Activated naive CD4-positive, alpha-beta T cell treated with anti-CD3 and anti-CD28 coated beads, Interleukin-2, amount 50 U/mL, for 72 hours (primary cell): ENCODE measurements around the gene ICAM4. TPM values are rescaled to one million over a fixed set of nuclear protein-coding genes. Genes with fewer than 3 reads are reported as not detected.
A peak's percentile ranks its signal among the peaks of the same experiment; 100 is the strongest.

Experiments
- ATAC-seq, 2 donors: fragments of 150-1000 bp; cut with Tn5 transposase; 2 replicates each; pipeline ENCODE4 v1.10.0; 2021; ENCODE audit warnings: mild to moderate bottlenecking in 2 of 2, moderate library complexity in 2 of 2
- DNase-seq, 2 donors: peaks; one replicate each; pipeline ENCODE4 v3.0.0; 2021 to 2022; ENCODE audit warnings: low spot score in 2 of 2
- H3K27ac Mint-ChIP-seq, 2 donors: one replicate each; pipeline ENCODE4 v1.8.0; 2022; ENCODE audit warnings: mild to moderate bottlenecking in 2 of 2, mixed read lengths in 2 of 2
- H3K36me3 Mint-ChIP-seq, 2 donors: one replicate each; pipeline ENCODE4 v1.8.0; 2022; ENCODE audit warnings: mixed read lengths in 2 of 2
- H3K9me3 Mint-ChIP-seq, 2 donors: one replicate each; pipeline ENCODE4 v1.8.0; 2022; ENCODE audit warnings: mixed read lengths in 2 of 2
- total RNA-seq, 2 donors: library from RNA; stranded (reverse); gene quantifications; one replicate each; pipeline ENCODE4 v1.2.3, GENCODE V29; 2022

ICAM4 gene
- total RNA-seq, 2 donors from 2014 or later, result 0.43 to 0.66 TPM

DNA sequence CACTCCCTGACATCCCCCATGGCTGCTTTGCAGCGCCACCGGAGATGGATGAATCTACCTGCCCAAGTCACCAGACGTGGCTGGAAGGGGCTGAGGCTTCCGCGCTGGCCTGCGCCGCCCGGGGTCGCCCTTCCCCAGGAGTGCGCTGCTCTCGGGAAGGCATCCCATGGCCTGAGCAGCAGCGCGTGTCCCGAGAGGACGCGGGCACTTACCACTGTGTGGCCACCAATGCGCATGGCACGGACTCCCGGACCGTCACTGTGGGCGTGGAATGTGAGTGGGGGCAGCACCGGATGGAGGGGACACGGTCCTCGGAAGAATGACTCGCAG, 7.6 kb downstream of the ICAM4 start:
- ATAC-seq, result no peak
- H3K9me3 Mint-ChIP-seq, result no peaks in the 10 kb centered on the region
- H3K36me3 Mint-ChIP-seq, result peaks cover 10 to 14% of the 10 kb centered on the region in 2 donors
- no peak for DNase-seq
- H3K27ac Mint-ChIP-seq, result no peak overlapping the region

DNA sequence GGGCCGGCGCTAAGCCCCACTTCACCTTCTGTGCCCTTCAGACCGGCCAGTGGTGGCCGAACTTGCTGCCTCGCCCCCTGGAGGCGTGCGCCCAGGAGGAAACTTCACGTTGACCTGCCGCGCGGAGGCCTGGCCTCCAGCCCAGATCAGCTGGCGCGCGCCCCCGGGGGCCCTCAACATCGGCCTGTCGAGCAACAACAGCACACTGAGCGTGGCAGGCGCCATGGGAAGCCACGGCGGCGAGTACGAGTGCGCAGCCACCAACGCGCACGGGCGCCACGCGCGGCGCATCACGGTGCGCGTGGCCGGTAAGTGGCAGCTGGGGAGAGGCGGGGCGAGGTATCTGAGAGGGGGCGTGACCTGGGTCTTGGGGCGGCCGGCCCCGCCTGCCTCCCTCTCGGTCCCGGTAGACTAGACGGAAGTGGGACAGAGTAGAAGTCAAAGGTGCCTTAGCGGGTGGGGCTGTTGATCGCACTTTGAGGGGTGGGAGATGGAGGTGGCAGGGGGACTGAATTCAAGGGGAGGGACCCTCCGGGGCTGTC, 8.6 kb downstream of the ICAM4 start:
- Mint-ChIP-seq H3K27ac (no peak overlapping the region), H3K36me3 (peaks cover 10 to 14% of the 10 kb centered on the region in 2 donors), H3K9me3 (no peaks in the 10 kb centered on the region)
- ATAC-seq (peak; percentile 52 to 62), DNase-seq (peak in 1 of 2 donors; percentile 59)

DNA sequence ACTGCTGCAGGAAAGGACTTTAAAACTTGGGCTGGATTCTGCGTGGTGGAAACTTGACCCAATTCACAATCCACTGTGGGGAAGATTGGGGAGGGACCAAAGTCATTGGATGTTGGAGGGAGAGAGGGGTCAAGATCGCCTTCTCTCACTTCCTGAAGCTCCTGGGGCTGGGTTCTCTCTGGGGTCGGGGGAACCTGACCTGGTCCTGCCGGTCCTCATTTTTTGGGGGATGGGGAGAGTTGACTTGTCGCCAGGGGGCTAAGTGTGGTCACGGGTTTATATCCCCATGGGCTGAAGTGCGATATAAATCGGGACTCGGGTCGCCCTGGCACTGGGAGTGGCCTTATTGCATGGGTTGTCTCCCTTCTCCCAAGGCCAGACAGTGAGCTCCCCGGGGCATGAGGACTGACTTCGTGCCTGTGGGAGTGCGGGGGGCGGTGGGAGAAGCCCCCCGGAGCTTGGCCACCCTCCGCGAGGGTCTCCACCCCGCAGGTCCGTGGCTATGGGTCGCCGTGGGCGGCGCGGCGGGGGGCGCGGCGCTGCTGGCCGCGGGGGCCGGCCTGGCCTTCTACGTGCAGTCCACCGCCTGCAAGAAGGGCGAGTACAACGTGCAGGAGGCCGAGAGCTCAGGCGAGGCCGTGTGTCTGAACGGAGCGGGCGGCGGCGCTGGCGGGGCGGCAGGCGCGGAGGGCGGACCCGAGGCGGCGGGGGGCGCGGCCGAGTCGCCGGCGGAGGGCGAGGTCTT, 9.3 kb downstream of the ICAM4 start:
- no peaks in the 10 kb centered on the region for H3K9me3 Mint-ChIP-seq
- peaks cover 10 to 14% of the 10 kb centered on the region in 2 donors for H3K36me3 Mint-ChIP-seq
- DNase-seq, result no peak
- no peak for ATAC-seq
- no peak overlapping the region for H3K27ac Mint-ChIP-seq

DNA sequence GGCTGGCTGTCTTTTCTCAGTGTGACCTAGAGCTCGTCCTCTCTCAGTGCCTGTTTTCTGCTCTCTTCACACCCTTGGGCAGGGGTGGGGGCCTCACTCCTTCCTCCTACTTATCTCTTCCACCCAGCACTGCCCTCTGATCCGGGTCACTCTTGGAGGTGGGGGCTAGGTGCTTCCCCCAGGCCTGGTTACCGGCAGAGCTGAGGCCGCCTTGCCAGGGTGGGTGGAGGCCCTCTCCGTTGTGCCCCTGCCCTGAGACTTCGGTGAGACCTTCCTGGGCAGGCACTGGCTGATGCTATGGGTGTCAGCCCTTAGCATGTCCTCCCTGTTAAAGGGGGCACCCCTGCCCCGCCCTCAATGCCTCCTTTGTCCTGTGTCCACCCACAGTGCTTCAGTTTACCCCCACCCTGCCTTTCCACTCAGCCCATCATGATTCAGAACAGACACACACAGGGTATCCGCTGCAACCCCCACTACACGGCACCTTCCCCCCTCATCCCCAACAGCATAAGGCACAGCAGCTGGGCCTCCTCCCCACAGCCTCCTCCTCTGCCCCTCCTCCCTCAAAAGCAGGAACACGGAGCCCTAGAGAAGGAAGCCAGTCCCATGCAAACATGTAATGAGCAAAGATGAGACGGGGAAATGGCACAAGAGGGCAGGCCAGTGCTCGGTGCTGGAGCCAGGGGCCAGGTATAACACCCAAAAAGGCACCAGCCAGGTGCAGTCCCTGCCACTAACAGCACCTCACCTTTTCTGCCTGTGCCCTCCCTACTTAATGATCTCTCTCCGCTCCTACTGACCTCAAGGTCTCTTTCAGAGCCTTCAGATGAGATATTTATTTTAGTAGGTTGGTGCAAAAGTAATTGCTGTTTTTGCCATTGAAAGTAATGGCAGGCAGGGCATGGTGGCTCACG, 13.0 kb downstream of the ICAM4 start:
- ATAC-seq (no peak), DNase-seq (no peak)
- H3K36me3 Mint-ChIP-seq, result peaks cover 4 to 6% of the 10 kb centered on the region in 2 donors
- H3K27ac Mint-ChIP-seq, result peak overlapping the region in 1 of 2 donors; percentile 9
- no peaks in the 10 kb centered on the region for H3K9me3 Mint-ChIP-seq

DNA sequence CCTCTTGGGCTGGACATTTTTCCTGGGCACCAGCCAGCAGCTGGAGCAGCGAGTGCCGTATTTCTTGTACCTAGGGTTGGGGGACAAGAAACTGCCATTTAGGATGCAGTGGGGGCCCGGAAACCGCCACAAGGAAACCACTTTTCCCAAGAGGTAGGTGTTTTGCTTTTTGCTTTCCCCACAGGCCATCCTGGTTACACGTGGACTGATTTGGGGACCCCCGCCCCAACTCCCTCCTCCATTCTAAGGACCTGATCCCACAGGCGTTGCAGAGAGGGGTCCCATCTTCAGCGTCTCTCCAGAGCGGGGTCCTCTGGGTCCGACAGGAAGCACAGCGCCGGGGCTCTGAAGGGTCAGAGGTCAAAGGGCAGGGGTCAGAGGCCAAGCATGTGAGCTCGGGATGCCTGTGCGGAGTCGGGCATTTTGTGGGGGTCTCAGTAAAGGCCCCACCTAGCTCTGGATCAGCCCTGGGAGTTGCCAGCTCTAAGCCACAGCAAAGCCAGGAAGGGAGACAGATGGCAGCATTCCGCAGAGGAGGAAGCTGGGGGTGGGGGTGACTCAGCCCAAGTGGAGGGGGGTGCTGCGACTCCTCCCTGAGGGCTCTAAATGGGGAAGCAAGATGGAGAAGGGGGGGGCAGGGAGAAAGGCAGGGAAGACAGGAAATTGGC, 18.5 kb downstream of the ICAM4 start:
- H3K9me3 Mint-ChIP-seq, result no peaks in the 10 kb centered on the region
- ATAC-seq, result no peak
- no peak for DNase-seq
- H3K27ac Mint-ChIP-seq, result peak overlapping the region in 1 of 2 donors; percentile 77
- peaks cover 0 to 4% of the 10 kb centered on the region in 2 donors for H3K36me3 Mint-ChIP-seq

DNA sequence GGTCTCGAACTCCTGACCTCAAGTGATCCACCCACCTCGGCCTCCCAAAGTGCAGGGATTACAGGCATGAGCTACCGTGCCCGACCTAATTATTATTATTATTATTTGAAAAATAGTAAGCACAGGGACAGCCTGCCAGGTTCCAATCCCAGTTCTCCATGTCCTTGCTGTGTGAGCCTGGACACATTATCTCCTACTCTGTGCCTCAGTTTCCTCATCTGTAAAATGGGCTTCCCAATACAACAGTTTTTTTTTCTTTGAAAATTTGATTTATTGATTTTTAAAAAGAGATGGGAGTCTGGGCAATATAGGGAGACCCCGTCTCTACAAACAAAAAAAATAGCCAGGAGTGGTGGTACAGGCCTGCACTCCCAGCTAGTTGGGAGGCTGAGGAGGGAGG, 19.6 kb downstream of the ICAM4 start:
- no peaks in the 10 kb centered on the region for H3K9me3 Mint-ChIP-seq
- H3K36me3 Mint-ChIP-seq, result peaks cover 0 to 4% of the 10 kb centered on the region in 2 donors
- ATAC-seq, result no peak
- DNase-seq, result no peak
- no peak overlapping the region for H3K27ac Mint-ChIP-seq

DNA sequence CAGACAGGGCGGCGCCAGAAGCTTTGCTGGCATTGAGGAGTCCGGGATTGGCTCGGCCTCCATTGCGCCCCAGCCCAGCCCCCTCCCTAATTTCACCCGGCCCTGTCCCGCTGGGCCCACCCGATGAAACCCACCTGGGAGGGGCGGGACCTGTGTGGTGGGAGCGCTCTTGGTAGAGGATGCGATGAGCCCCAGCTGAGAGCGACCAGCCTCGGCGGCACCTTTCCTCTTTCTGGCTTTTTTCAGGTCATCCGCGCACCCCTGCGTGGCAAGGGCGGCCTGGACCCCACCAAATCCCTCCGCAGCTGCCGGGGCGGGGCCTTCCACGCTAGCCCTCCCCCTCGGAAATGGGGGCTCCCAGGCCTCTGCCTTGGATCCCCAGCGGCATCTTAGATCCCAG, 22.7 kb downstream of the ICAM4 start, which contains the start of gene ZGLP1:
Gene ZGLP1 (minus strand): TSS at position 393 of the 400 bp plus-strand sequence.
- no peak for DNase-seq
- Mint-ChIP-seq H3K36me3 (peaks cover 0 to 8% of the 10 kb centered on the region in 2 donors), H3K9me3 (no peaks in the 10 kb centered on the region), H3K27ac (no peak within 1 kb of the TSS)
- no peak for ATAC-seq

DNA sequence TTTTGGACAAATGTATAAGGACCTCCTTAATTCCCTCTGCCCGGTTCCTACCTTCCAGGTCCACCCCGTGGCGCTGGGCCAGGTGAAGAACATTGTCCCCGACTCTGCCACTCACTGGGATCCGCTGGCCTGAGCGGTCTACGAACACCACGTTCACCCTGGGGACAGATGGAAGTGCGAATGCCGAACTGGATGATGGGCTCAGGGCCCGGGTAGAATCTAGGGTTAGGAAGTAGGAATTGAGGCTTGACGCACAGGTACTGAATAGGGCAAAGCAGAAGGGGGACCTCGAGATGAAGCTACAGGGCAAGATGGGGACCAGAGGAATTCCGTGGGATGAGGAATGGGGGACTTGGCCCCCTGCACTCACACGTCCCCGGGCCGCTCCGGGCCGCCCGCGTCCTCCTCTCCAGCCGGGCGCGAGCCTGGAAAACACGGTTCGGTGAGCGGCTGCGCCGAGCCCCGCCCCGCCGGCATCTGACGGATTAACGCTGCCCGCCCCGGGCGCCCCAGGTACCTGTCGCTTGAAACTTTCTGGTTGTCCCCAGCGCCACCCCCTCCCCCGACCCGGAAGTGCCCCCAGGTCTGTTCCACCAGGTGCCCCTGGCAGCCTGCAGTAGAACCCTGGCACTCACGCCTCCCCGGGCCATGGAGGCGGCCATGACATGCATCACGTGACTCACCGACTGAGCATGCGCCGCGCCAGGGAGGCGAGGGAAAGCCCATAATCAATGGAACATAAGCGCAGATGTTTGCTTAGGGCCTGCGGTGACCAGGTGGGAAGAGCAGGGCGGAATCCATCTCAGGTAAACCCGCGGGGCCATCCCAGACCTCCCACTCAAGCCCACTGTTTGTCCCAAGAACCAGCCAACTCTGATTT, 28.8 kb downstream of the ICAM4 start, which contains the start of gene FDX2:
Gene FDX2 (minus strand): TSS at position 681 of the 880 bp plus-strand sequence. CDS start 19 bp downstream, at position 662.
- peaks cover 11 to 24% of the 10 kb centered on the region in 2 donors for H3K36me3 Mint-ChIP-seq
- peak; percentile 87 to 92 for ATAC-seq
- peak; percentile 88 to 93 for DNase-seq
- peak within 1 kb of the TSS; percentile 65 to 93 for H3K27ac Mint-ChIP-seq
- no peaks in the 10 kb centered on the region for H3K9me3 Mint-ChIP-seq

DNA sequence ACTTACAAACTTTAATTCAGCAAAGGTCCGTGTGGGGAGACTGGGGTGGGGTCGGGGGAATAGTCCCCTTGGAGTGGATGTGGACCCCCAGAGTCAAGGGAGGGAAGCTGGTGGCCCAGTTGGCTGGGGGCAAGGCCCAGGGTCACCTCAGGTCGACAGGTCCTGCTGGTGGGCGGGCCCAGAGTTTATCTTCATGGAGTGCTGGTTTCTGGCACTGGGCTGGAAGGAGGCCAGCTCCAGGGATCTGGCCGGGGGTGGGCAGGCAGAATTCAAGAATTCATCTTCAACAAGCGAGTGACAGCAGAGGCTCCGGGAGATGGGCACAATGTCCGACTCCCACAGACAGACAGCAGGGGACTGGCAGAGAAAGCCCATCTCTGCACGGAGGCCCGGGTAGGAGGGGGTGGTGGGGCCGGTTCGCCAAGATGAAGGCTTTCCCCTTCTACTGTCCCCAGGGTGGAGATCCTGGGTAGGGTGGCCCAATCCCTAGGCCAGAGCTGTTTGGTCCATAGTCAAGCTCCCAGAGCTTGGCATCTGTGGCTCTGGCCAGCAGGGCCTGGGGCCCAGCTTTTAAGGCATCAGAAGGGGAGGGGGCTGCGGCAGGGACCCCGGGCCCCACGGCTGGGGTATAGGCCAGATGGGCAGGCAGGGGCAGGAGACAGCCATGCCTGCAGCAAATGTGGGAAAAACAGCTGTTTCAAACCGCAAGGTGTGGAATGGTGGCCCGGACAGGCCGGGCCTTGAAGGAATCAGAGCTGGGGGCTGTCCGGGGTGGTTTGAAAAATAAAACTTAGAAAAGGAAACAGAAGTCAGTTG, 29.7 kb downstream of the ICAM4 start:
- peak in 1 of 2 donors; percentile 13 for ATAC-seq
- Mint-ChIP-seq H3K36me3 (peaks cover 11 to 24% of the 10 kb centered on the region in 2 donors), H3K9me3 (no peaks in the 10 kb centered on the region), H3K27ac (peak overlapping the region; percentile 65 to 93)
- DNase-seq, result no peak

DNA sequence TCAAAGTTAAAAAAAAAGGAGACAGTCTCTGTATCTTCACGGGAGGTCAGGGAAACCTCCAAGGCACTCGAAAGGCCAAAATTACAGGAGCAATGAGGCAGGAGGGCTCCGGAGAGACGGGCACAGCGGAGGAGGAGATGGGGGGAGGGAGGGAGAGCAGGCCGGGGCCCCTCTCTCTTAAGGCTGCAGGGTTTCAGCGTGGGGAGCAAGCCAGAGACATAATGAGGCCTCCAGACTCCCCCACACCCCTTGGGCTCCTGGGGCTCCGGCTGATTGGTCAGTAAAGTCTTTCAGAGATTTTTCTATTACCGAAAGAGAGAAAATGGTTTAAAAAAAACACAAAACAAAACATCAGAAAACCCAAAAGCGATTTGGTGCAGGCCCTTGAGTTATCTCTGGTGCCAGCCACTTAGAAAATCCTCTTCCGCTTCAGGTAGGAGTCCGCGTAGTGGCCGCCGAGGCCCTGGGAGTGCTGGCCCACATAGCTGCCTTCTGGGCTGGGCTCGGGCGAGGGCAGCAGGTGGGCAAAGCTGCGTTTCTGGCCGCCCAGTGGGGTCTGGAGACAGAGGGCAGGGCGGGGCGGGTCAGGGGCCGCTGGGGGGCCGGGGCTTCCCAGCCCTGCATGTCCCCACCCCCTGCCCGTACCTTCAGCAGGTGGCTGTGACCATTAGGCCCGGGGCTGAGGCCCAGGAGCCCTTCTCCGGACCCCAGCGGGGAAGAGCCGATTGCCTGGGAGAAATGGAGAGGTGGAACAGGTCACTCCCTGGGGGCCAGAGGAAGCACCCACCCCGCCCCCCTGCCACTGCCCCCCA, 30.5 kb downstream of the ICAM4 start:
- H3K36me3 Mint-ChIP-seq, result peaks cover 11 to 24% of the 10 kb centered on the region in 2 donors
- DNase-seq (no peak), ATAC-seq (no peak)
- no peak overlapping the region for H3K27ac Mint-ChIP-seq
- H3K9me3 Mint-ChIP-seq, result no peaks in the 10 kb centered on the region

DNA sequence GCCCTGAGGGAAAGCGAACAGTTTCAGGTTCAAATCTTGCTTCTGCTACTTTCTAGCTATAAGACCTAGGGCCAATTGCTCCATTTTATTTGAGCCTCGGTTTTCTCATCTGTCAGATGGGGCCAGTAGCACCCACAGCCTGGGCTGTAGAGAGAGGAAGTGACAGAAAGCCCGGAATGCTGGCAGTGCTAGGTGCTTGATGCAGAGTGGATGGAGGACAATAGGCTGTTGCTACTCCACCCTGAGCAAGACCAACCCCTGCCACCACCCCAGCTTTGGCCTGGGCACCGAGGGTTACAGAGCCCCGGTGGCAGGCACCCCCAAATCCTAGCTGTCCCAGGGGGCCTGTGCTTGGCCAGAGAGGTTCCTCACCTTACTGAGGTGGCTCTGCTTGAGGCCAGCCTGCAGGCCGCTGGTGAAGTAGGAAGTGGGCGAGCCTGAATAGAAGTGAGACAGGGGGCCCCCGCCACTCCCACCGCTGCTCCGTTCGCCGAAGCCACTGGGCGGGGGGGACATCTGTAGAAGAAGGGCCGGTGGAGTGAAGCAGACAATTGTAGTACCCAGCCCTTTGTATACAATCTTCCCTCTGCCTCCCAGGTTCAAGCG, 31.2 kb downstream of the ICAM4 start:
- DNase-seq, result no peak
- peaks cover 11 to 24% of the 10 kb centered on the region in 2 donors for H3K36me3 Mint-ChIP-seq
- H3K27ac Mint-ChIP-seq, result no peak overlapping the region
- no peak for ATAC-seq
- H3K9me3 Mint-ChIP-seq, result no peaks in the 10 kb centered on the region

DNA sequence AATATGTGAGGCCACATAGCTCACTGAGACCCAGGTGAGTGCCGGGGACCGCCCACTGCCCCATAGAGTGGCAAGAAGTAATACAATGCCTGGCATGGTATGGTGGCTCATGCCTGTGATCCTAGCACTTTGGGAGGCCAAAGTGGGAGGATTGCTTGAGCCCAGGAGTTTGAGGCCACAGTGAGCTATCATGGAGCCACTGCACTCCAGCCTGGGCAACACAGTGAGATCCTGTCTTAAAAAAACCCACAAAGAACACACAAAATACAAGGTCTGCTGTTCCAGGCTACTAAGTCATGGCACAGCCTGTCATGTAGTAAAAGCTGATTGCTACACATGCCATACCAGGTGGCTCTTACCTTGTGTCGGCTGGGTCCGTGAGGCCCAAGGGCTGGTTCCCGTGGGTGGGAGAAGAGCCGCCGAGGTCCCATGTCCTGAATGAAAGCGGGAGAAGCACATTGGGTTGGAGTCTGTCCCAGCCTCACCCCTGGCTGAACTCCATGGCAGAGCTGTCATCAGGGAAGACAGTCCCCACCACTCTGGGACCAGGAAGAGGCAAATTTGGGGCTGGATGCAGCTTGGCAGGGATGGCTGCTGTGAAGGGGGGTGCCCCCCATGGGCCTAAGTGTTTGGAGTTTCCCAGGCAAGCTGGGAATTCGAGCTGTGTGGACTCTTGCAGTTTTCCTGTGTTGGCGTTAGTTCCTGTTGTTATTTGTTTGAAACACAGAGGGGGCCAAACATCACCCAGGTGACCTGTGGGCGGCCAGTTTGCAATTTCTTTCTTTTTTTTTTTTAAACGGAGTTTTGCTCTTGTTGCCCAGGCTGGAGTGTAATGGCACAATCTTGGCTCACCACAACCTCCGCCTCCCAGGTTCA, 32.3 kb downstream of the ICAM4 start:
- no peaks in the 10 kb centered on the region for H3K9me3 Mint-ChIP-seq
- DNase-seq, result no peak
- no peak for ATAC-seq
- peak overlapping the region in 1 of 2 donors; percentile 55 for H3K27ac Mint-ChIP-seq
- peaks cover 7 to 24% of the 10 kb centered on the region in 2 donors for H3K36me3 Mint-ChIP-seq
